Dermis blood vessel endothelial cell (primary cell): Measurements from ENCODE around the gene AK8. TPM values are rescaled to one million over a fixed set of nuclear protein-coding genes. Genes with fewer than 3 reads are reported as not detected.
A peak's percentile ranks its signal among the peaks of the same experiment; 100 is the strongest.

Source experiments
- DNase-seq: peaks from one replicate; pipeline ENCODE4 v3.0.0; 2010
- total RNA-seq: library from RNA; depleted of rRNA; stranded (reverse); fragments of >200 nt; gene quantifications from 2 replicates; pipeline ENCODE4 v1.2.3, GENCODE V29; 2014

Gene AK8
- total RNA-seq, 1 donor from 2014 or later, result not detected

DNA sequence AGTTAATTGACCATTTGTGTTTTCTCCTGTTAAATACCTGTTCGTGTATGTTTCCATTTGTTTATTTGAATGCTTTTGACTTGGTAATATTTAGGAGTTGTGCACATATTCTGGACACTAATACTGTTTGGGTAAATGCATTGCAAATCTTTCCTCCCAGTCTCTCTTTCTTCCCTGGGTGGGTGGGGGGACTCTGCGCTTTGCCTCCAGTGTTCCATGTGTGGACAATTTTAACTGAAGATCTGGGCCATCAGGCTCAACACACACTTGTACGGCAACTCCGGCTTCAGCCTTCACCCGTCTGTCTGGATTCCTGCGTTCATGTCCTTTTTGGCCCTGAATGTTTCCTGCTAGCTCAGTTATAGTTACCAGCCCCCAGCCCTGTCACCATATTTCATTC, 167.8 kb downstream of the AK8 start:
- no peak for DNase-seq

DNA sequence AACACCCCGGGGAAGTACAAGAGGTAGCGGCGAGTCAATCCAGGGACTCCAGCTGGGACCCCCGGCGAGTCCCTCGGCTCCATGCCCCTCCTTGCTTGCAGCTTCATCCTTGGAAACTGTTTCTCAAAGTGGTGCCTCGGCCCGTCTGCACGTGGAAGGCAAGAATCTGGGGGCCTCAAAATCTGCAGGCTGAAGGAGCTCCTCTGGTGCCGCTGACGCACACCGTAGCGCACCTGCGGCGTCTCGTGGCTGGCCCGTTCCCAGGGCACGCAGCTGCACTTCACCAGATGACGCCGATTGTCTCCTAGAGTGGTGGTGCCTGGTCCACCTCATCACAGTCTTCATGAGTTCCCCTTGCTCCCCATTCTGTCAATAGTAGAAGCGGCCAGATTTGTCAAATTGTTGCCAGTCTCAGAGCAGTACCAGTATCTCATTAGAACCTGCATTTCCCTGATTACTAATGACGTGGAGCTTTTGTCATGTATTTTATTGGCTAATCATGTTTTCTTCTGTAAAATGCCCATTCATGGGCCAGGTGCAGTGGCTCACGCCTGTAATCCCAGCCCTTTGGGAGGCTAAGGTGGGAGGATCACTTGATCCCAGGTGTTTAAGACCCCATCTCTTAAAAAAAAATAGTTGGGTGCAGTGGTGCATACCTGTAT, 169.2 kb downstream of the AK8 start:
- no peak for DNase-seq

DNA sequence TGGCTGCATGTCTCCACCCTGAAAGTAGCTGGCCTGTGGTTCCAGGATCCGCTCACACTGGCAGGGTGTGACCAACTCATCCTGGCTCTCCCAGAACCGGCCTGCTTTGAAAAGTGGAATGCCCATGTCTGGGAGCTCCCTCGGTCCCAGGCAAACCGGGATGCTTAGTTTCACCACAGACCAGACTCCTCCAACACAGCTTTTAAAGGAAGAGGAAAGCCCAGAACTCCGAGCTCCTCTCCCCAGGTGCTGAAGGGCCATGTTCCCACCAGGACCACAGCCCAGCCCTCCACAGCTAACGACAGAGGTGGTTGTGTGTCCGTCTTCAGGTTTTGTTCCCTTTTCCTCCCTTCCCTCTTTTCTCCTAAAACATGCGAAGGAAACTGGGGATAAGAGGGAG, 169.8 kb downstream of the AK8 start:
- no peak for DNase-seq

DNA sequence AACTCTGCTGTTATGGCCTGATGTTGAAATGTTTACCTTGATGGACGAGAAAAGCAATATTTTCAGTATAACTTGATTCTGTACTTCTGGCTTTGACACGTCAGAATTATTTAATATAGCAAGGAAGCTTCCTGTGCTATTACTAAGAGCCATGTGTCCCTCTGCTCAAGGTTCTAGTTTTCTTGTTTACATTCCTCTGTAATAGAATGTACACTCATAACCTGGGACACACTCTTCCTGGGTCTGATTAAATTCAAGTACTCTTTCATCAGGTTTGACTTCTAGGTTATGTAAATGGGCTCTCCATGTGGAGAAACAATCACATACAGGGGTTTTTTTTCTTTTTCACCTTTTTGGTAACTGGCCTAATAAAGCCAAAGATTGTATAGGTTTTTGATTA, 174.7 kb downstream of the AK8 start:
- no peak for DNase-seq

DNA sequence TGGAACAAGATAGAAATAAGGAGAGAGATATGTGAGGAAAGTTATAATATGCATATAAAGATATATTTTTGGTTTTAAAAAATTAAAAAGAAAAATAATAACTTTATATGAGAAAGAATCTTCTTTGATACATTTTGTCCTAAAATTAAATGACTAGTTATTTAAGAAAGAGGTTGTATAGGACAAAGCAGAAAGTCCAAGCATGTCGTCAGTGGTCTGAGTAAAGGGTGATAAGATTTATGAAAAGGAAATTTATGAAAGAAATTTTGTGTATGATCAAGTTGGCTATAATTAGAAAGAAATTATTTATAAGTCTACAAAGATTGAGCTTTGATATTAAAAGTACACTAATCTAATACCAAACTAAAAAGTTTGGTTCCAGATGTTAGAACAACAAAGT, 175.8 kb downstream of the AK8 start:
- DNase-seq, result no peak

DNA sequence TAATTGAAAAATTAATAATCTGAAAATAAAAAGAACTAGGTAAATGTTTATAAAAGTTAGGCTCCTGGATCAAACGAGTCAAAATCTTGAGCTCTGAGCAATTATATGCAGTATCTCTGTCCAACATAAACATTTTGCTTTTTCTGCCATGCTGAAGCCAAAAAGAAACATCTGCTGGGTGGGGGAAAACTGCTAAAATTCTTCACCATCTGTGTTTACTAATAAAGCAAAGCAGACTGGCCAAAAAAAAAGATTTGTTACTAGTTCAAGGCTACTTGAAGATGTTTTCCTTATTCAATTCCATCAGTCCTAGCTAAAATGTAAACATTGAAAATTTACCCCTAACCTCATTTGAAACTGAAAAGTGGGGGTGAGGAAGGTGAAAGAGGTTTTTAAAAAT, 178.1 kb downstream of the AK8 start:
- no peak for DNase-seq

DNA sequence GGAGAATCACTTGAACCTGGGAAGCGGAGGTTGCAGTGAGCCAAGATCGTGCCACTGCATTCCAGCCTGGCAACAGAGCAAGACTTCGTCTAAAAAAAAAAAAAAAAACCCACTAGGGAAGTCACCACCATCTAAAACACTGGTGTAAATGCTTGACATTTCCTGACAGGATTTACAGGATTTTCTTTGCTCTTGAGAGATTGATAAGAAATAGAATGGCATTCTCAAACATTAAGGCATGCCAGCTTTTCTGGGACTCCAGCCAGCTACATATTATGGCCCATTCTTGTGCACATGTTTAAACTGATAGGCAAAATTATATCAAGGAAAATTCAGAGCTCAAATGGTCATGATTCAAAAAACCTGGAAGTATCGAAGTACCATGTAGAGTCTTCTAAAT, 179.1 kb downstream of the AK8 start:
- DNase-seq, result peak; percentile 74

DNA sequence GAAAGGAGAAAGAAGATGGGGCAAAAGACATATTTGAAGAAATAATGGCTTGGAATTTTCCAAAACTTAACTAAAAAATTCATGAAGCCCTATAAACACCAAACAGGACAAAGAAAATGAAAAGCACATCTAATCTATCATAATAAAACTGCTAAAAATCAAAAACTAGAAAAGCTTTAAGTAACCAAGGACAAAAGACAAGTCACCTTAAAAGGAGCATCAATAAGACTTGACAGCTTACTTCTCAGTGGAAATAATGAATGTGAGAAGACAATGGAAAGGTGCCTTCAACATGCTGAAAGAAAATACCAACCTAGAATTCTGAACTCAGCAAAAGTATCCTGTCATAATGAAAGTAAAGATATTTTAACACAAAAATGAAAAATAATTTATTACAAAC, 180.9 kb downstream of the AK8 start:
- DNase-seq, result no peak

DNA sequence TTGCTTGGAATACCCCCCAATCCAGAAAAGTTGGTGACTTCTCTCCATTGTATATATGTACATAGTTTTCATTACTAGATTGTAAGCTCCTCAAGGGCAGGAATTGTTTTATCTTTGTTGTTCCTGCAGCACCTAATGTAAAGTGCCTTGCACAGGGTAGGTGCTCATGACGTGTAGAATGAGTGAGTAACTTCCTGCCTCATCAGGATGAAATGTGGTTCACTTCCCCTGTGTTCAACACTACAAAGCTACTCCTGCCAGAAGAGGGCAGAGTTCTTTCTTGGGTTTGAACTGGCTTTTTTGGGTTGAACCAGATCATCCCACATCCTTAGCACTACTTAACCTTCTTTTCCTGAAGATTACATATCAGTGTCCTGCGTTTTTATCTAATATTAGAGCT, 183.9 kb downstream of the AK8 start:
- DNase-seq, result peak; percentile 36

DNA sequence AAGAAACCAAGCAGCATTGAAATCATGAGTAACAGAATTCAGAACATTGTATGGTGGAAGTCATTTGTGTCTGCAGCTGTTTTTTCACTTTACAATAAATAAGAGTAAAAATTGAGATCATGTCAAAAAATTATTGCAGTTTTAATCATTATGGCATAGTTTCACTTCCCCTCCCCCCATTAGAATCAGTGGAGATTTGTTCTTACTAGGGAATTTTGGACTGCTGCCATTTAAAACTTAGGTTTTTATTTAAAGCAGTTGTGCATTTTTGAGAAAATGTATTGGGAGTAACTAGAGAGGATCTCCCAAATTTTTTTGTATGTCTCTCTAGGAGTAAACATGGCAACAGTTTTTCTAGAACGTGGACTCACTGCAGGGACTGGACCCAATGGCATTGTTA, 187.4 kb downstream of the AK8 start:
- DNase-seq, result no peak

DNA sequence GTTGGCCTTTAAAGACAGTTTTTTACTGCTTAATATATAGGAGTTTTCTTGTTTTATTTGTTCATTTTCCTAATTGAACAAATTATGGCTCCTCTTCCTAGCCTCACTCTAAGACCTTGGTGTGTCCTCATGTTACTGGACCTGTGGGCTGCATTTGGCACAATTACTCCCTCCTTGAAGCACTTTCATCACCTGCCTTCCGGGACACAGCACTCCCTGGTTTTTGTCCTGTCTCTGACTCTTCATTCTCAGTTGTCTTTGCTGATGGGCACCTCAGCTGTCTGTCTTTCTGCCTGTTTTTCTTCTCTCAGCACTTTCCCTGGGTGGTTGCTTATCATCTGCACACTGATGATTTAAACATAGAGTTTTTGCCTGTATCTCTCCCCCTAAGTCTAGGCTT, 194.2 kb downstream of the AK8 start:
- DNase-seq, result no peak

DNA sequence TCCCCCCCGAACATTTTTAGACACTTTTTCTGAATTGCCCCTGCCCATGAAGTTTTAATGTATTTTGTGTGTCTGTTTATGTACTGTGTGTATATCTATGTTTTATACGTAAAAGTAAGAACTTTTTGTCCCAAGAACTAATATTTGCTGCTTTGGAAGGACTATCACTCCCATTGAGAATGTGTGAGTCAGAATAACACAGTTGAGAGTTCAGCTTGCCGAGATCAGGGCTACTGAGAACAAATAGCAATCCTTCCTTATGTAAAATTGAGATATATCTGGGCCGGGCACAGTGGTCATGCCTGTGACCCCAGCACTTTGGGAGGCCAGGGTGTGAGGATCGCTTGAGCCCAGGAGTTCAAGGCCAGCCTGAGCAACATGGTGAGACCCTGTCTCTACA, 196.5 kb downstream of the AK8 start:
- DNase-seq, result no peak

DNA sequence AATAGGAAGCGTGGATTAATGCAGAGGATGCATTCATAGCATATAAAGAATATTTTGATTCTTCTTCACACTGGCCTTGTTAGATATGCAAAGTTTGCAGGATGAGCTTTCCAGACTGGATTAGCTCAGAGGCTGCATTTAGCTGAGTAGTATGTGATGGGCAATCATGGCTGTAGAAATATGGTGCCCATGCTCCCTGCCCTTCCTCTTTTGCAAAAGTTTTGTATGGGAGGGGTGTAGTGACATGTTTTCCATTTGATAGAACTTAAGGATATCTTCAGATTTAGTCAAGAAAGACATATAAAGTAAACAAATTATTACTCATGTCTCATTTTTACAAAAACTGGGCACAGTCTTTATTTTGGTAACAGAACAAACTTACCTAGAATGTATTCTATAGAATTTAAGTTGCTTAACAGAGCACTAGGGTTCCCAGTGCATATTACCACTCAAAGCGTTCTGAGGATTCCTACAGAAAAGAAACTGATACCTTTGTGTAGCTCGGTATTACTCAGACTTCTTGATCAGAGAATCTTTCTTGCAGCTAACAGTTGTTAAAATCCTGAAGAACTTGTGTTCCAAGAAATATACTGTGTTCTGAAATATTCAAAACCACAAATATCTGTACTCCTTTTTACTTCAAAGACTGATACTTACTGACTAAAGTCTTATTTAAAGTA, 198.0 kb downstream of the AK8 start:
- no peak for DNase-seq

DNA sequence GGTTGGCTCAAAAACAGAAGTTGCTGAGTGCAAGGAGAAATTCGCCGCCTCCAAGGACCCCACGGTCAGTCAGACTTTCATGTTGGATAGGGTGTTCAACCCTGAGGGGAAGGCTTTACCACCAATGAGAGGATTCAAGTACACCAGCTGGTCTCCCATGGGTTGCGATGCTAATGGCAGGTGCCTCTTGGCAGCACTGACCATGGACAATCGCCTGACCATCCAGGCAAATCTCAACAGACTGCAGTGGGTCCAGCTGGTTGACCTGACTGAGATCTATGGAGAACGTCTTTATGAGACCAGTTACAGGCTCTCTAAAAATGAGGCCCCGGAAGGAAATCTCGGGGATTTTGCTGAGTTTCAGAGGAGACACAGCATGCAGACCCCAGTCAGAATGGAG, 200.1 kb downstream of the AK8 start:
- DNase-seq, result no peak

Other genes starting within 250 kb of the AK8 start
- gene DDX31, start 208.3 kb downstream of the AK8 start, total RNA-seq, result 13.1 and 15.0 TPM in 2 replicates
- gene GTF3C4, start 207.8 kb downstream of the AK8 start, total RNA-seq, result 13.1 and 20.1 TPM in 2 replicates
- gene SPACA9, start 614 bp upstream of the AK8 start, total RNA-seq, result 1.3 and 1.4 TPM in 2 replicates
- gene TSC1, start 66.3 kb upstream of the AK8 start, total RNA-seq, result 29.8 and 33.4 TPM in 2 replicates
- gene GFI1B, start 100.4 kb upstream of the AK8 start, total RNA-seq, result not detected in 2 replicates
- gene GTF3C5, start 152.7 kb upstream of the AK8 start, total RNA-seq, result 53.3 and 59.2 TPM in 2 replicates
- 0.14 and 0.17 TPM in 2 replicates for gene CEL, start 183.7 kb upstream of the AK8 start, total RNA-seq
- gene RALGDS, start 243.0 kb upstream of the AK8 start, total RNA-seq, result 68.7 and 68.9 TPM in 2 replicates